ENCODE measurements around the gene LAMB3. TPM values are rescaled to one million over a fixed set of nuclear protein-coding genes. Genes with fewer than 3 reads are reported as not detected.

The LAMB3 gene
- total RNA-seq, 5 donors from 2014 or later (not counting 1 experiment from before 2014, with no cell fraction given), result 0.25 to 1.2 (median 0.56) TPM

DNA sequence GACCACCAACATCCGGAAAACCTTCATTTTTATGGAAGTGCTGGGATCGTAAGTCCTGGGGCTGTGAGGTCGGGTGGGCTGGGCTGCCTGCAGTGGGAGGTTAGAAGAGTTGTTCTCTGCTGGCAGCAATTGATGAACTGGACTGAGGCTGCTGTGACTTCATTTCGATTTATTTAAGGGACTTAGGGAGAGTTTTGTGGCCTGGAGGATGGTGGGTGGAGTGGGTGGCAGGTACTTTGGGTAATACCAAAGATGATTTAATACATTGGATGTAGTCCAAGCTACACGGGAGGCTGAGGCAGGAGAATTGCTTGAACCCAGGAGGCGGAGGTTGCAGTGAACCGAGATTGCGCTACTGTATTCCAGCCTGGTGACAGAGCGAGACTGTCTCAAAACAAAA, 57.2 kb downstream of the LAMB3 start:
- DNase-seq, result no peak
- no peak for ATAC-seq (replicated peaks in 1 of 4)
- Mint-ChIP-seq H3K27ac (no peak overlapping the region), H3K4me1 (no peaks in the 10 kb centered on the region), H3K4me3 (no peak overlapping the region), H3K36me3 (no peaks in the 10 kb centered on the region), H3K27me3 (peaks cover 26 to 28% of the 10 kb centered on the region in 2 donors), H3K9me3 (no peaks in the 10 kb centered on the region)
- WGBS (ENCODE audit: insufficient coverage), result 68% methylated on average over 3 of the region's 9 CpGs
- Histone ChIP-seq H3K27me3 (replicated peaks in 1 of 2; ENCODE audit: control insufficient read depth in 2 of 2, extremely low read depth in 1 of 2, insufficient read depth in 2 of 2, low read length in 1 of 2) (peaks cover 0 to 5% of the 10 kb centered on the region in 2 experiments), H3K36me3 (ENCODE audit: control insufficient read depth in 2 of 2, extremely low read depth in 1 of 2, insufficient read depth in 1 of 2, low read length in 1 of 2) (no peaks in the 10 kb centered on the region), H3K4me1 (ENCODE audit: control insufficient read depth in 1 of 2, extremely low read depth in 1 of 2, insufficient read depth in 2 of 2, low read length in 2 of 2) (no peaks in the 10 kb centered on the region), H3K27ac (ENCODE audit: low read length) (no peak overlapping the region), H3K9me3 (no peaks in the 10 kb centered on the region), H3K4me3 (ENCODE audit: control insufficient read depth in 1 of 2, extremely low read depth in 1 of 2, low read length in 1 of 2) (no peak overlapping the region)
- ChIA-PET POLR2A (no interaction called here), CTCF (interaction anchor here in 1 of 2 donors (0.9 kb wide), 1 partner anchor 9 kb away, joined by 3 read pairs; no protein-coding TSS in a partner anchor)

- no peak overlapping the region for H3K27ac Mint-ChIP-seq
- Histone ChIP-seq H3K27me3 (replicated peaks in 1 of 2; ENCODE audit: control insufficient read depth in 2 of 2, extremely low read depth in 1 of 2, insufficient read depth in 2 of 2, low read length in 1 of 2) (peaks cover 0 to 5% of the 10 kb centered on the region in 2 experiments), H3K27ac (ENCODE audit: low read length) (no peak overlapping the region), H3K4me1 (ENCODE audit: control insufficient read depth in 1 of 2, extremely low read depth in 1 of 2, insufficient read depth in 2 of 2, low read length in 2 of 2) (no peaks in the 10 kb centered on the region), H3K4me3 (ENCODE audit: control insufficient read depth in 1 of 2, extremely low read depth in 1 of 2, low read length in 1 of 2) (no peak overlapping the region), H3K36me3 (ENCODE audit: control insufficient read depth in 2 of 2, extremely low read depth in 1 of 2, insufficient read depth in 1 of 2, low read length in 1 of 2) (no peaks in the 10 kb centered on the region), H3K9me3 (no peaks in the 10 kb centered on the region)
- H3K4me3 Mint-ChIP-seq, result no peak overlapping the region
- H3K9me3 Mint-ChIP-seq, result no peaks in the 10 kb centered on the region
- ATAC-seq (replicated peaks in 1 of 4) (no peak), DNase-seq (no peak)
- peaks cover 27 to 30% of the 10 kb centered on the region in 2 donors for H3K27me3 Mint-ChIP-seq
- H3K4me1 Mint-ChIP-seq, result no peaks in the 10 kb centered on the region
- WGBS (ENCODE audit: insufficient coverage), result no CpG with 5 or more reads among the region's 1 CpG
- ChIA-PET CTCF (no interaction called here), POLR2A (no interaction called here)
- no peaks in the 10 kb centered on the region for H3K36me3 Mint-ChIP-seq
Observed at GRCh38 chr1:209594440-209594839, 57.8 kb downstream of the LAMB3 start.

DNA sequence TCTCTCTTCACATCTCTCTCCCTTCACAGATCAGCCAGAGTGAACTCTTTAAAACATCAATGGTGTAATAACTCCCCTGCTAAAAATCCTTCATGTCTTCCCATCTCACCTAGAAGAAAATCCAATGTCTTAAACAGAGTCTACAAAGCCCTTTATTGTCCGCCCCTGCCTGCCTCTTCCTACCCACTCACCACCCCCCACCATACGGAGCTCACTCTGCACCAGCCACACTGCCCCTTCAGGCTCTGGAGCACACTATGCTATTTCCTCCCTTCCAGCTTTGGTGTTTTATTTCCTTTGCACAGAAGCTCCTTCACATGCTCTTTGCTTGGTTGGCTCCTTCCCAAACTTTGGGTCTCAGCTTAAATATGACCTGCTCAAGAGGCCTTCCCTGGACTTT, 58.5 kb downstream of the LAMB3 start:
- H3K4me3 Mint-ChIP-seq, result no peak overlapping the region

DNA sequence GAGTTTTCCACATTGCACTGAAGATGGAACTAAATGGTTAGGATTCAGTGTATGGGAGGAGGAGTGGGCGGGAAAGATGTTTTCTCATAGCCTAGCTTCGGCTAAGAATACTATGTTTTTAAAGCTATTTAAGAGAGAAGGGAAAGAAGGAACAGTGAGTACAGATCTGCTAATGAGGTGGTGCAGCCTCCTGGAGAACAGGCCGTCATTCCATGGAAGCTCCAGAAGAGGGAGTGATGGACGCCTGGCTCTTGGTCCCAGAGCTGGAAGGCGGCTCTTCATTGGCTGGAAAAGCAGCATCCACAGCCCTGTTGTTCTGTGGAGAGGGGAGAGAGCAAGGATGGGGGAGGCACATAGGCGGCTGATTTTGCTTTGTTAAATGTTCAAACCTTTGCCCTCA, 61.8 kb downstream of the LAMB3 start:
- Mint-ChIP-seq H3K27ac (no peak overlapping the region), H3K9me3 (no peaks in the 10 kb centered on the region), H3K36me3 (no peaks in the 10 kb centered on the region), H3K27me3 (peaks cover 26 to 30% of the 10 kb centered on the region in 2 donors), H3K4me3 (no peak overlapping the region), H3K4me1 (no peaks in the 10 kb centered on the region)
- Histone ChIP-seq H3K4me3 (ENCODE audit: control insufficient read depth in 1 of 2, extremely low read depth in 1 of 2, low read length in 1 of 2) (no peak overlapping the region), H3K4me1 (ENCODE audit: control insufficient read depth in 1 of 2, extremely low read depth in 1 of 2, insufficient read depth in 2 of 2, low read length in 2 of 2) (no peaks in the 10 kb centered on the region), H3K27me3 (replicated peaks in 1 of 2; ENCODE audit: control insufficient read depth in 2 of 2, extremely low read depth in 1 of 2, insufficient read depth in 2 of 2, low read length in 1 of 2) (peaks cover 3 to 18% of the 10 kb centered on the region in 2 experiments), H3K36me3 (ENCODE audit: control insufficient read depth in 2 of 2, extremely low read depth in 1 of 2, insufficient read depth in 1 of 2, low read length in 1 of 2) (no peaks in the 10 kb centered on the region), H3K27ac (ENCODE audit: low read length) (no peak overlapping the region), H3K9me3 (no peaks in the 10 kb centered on the region)
- POLR2A ChIA-PET, result no interaction called here
- CTCF ChIA-PET, result interaction anchor here in 1 of 2 donors (1.4 kb wide), 1 partner anchor 14 kb away, joined by 3 read pairs; no protein-coding TSS in a partner anchor
- ATAC-seq (replicated peaks in 1 of 4) (no peak), DNase-seq (no peak)
- 87% methylated on average over 5 of the region's 6 CpGs for WGBS (ENCODE audit: insufficient coverage)

More for the DNA sequence above, 58.5 kb downstream of the LAMB3 start:
- POLR2A ChIA-PET, result no interaction called here
- no peaks in the 10 kb centered on the region for H3K4me1 Mint-ChIP-seq
- H3K9me3 Mint-ChIP-seq, result no peaks in the 10 kb centered on the region
- H3K27me3 Mint-ChIP-seq, result peaks cover 22 to 28% of the 10 kb centered on the region in 2 donors
- Histone ChIP-seq H3K27ac (ENCODE audit: low read length) (no peak overlapping the region), H3K27me3 (replicated peaks in 1 of 2; ENCODE audit: control insufficient read depth in 2 of 2, extremely low read depth in 1 of 2, insufficient read depth in 2 of 2, low read length in 1 of 2) (peaks cover 0 to 6% of the 10 kb centered on the region in 2 experiments), H3K36me3 (ENCODE audit: control insufficient read depth in 2 of 2, extremely low read depth in 1 of 2, insufficient read depth in 1 of 2, low read length in 1 of 2) (no peaks in the 10 kb centered on the region), H3K4me3 (ENCODE audit: control insufficient read depth in 1 of 2, extremely low read depth in 1 of 2, low read length in 1 of 2) (no peak overlapping the region), H3K4me1 (ENCODE audit: control insufficient read depth in 1 of 2, extremely low read depth in 1 of 2, insufficient read depth in 2 of 2, low read length in 2 of 2) (no peaks in the 10 kb centered on the region), H3K9me3 (no peaks in the 10 kb centered on the region)
- H3K27ac Mint-ChIP-seq, result no peak overlapping the region
- 42% methylated on average over 2 of the region's 2 CpGs for WGBS (ENCODE audit: insufficient coverage)
- no peak for ATAC-seq (replicated peaks in 1 of 4)
- DNase-seq, result no peak
- H3K36me3 Mint-ChIP-seq, result no peaks in the 10 kb centered on the region
- CTCF ChIA-PET, result interaction anchor here in 1 of 2 donors (0.5 kb wide), 1 partner anchor 967 kb away, joined by 3 read pairs; no protein-coding TSS in a partner anchor

- no peaks in the 10 kb centered on the region for H3K4me1 Mint-ChIP-seq
- CTCF ChIA-PET, result interaction anchor here in 1 of 2 donors (1.4 kb wide), 1 partner anchor 14 kb away, joined by 3 read pairs; no protein-coding TSS in a partner anchor
- H3K36me3 Mint-ChIP-seq, result no peaks in the 10 kb centered on the region
- H3K27me3 ChIP-seq (replicated peaks in 1 of 2; ENCODE audit: control insufficient read depth in 2 of 2, extremely low read depth in 1 of 2, insufficient read depth in 2 of 2, low read length in 1 of 2), result peaks cover 3 to 24% of the 10 kb centered on the region in 2 experiments
- DNase-seq (no peak), ATAC-seq (replicated peaks in 1 of 4) (no peak)
- no peak overlapping the region for H3K27ac ChIP-seq (ENCODE audit: low read length)
- H3K9me3 ChIP-seq, result no peaks in the 10 kb centered on the region
- no peak overlapping the region for H3K4me3 ChIP-seq (ENCODE audit: control insufficient read depth in 1 of 2, extremely low read depth in 1 of 2, low read length in 1 of 2)
- H3K27me3 Mint-ChIP-seq, result peaks cover 22 to 30% of the 10 kb centered on the region in 2 donors
- H3K27ac Mint-ChIP-seq, result no peak overlapping the region
- H3K9me3 Mint-ChIP-seq, result no peaks in the 10 kb centered on the region
- WGBS (ENCODE audit: insufficient coverage), result 89% methylated on average over 5 of the region's 6 CpGs
- H3K4me3 Mint-ChIP-seq, result no peak overlapping the region
- H3K4me1 ChIP-seq (ENCODE audit: control insufficient read depth in 1 of 2, extremely low read depth in 1 of 2, insufficient read depth in 2 of 2, low read length in 2 of 2), result no peaks in the 10 kb centered on the region
- POLR2A ChIA-PET, result no interaction called here
- H3K36me3 ChIP-seq (ENCODE audit: control insufficient read depth in 2 of 2, extremely low read depth in 1 of 2, insufficient read depth in 1 of 2, low read length in 1 of 2), result no peaks in the 10 kb centered on the region
Observed at GRCh38 chr1:209589863-209590262, 62.4 kb downstream of the LAMB3 start.

DNA sequence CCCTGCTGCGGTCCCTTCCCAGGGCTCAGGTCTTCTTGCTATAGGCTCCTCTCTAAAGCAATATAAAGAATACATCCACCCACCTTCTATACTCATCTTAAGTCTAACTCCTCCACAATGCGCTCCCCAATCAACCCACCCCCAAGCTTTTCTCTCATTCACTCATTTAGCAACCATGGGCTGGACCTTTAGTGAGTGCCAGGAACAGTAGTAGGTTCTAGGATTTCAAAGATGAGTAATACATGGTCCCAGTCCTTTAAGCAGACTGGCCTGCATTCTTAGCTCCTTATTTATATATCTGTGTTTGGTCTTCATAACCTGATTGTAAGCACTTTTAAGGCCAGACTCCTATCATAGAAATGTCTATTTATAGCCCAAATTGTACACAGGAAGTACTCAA, 62.8 kb downstream of the LAMB3 start:
- POLR2A ChIA-PET, result no interaction called here
- H3K4me3 Mint-ChIP-seq, result no peak overlapping the region
- H3K27ac ChIP-seq (ENCODE audit: low read length), result no peak overlapping the region
- no peak overlapping the region for H3K4me3 ChIP-seq (ENCODE audit: control insufficient read depth in 1 of 2, extremely low read depth in 1 of 2, low read length in 1 of 2)
- peaks cover 21 to 30% of the 10 kb centered on the region in 2 donors for H3K27me3 Mint-ChIP-seq
- H3K4me1 Mint-ChIP-seq, result no peaks in the 10 kb centered on the region
- H3K4me1 ChIP-seq (ENCODE audit: control insufficient read depth in 1 of 2, extremely low read depth in 1 of 2, insufficient read depth in 2 of 2, low read length in 2 of 2), result no peaks in the 10 kb centered on the region
- no peaks in the 10 kb centered on the region for H3K36me3 Mint-ChIP-seq
- no peak overlapping the region for H3K27ac Mint-ChIP-seq
- no peaks in the 10 kb centered on the region for H3K9me3 ChIP-seq
- CTCF ChIA-PET, result no interaction called here
- H3K36me3 ChIP-seq (ENCODE audit: control insufficient read depth in 2 of 2, extremely low read depth in 1 of 2, insufficient read depth in 1 of 2, low read length in 1 of 2), result no peaks in the 10 kb centered on the region
- peaks cover 3 to 27% of the 10 kb centered on the region in 2 experiments for H3K27me3 ChIP-seq (replicated peaks in 1 of 2; ENCODE audit: control insufficient read depth in 2 of 2, extremely low read depth in 1 of 2, insufficient read depth in 2 of 2, low read length in 1 of 2)
- H3K9me3 Mint-ChIP-seq, result no peaks in the 10 kb centered on the region
- DNase-seq (no peak), ATAC-seq (replicated peaks in 1 of 4) (no peak)
- 100% methylated on average over 1 of the region's 2 CpGs for WGBS (ENCODE audit: insufficient coverage)

- POLR2A ChIA-PET, result no interaction called here
- ATAC-seq (replicated peaks in 1 of 4) (no peak), DNase-seq (no peak)
- no peaks in the 10 kb centered on the region for H3K9me3 ChIP-seq
- Mint-ChIP-seq H3K27ac (no peak overlapping the region), H3K4me3 (no peak overlapping the region), H3K9me3 (no peaks in the 10 kb centered on the region), H3K36me3 (no peaks in the 10 kb centered on the region), H3K27me3 (peaks cover 20 to 21% of the 10 kb centered on the region in 2 donors), H3K4me1 (no peaks in the 10 kb centered on the region)
- WGBS (ENCODE audit: insufficient coverage), result 100% methylated on average over 2 of the region's 3 CpGs
- CTCF ChIA-PET, result no interaction called here
- H3K4me1 ChIP-seq (ENCODE audit: control insufficient read depth in 1 of 2, extremely low read depth in 1 of 2, insufficient read depth in 2 of 2, low read length in 2 of 2), result no peaks in the 10 kb centered on the region
- peaks cover 6 to 39% of the 10 kb centered on the region in 2 experiments for H3K27me3 ChIP-seq (replicated peaks in 1 of 2; ENCODE audit: control insufficient read depth in 2 of 2, extremely low read depth in 1 of 2, insufficient read depth in 2 of 2, low read length in 1 of 2)
- no peaks in the 10 kb centered on the region for H3K36me3 ChIP-seq (ENCODE audit: control insufficient read depth in 2 of 2, extremely low read depth in 1 of 2, insufficient read depth in 1 of 2, low read length in 1 of 2)
- no peak overlapping the region for H3K4me3 ChIP-seq (ENCODE audit: control insufficient read depth in 1 of 2, extremely low read depth in 1 of 2, low read length in 1 of 2)
- H3K27ac ChIP-seq (ENCODE audit: low read length), result no peak overlapping the region
Observed at GRCh38 chr1:209587789-209588188, 64.4 kb downstream of the LAMB3 start.

Data from T-cell (primary cell).